ENCODE data around the gene SIRT2. TPM values are rescaled to one million over a fixed set of nuclear protein-coding genes. Genes with fewer than 3 reads are reported as not detected.

The SIRT2 gene
- total and polyA plus RNA-seq, 2 of the 13 experiments (the other 11 are each of a cell fraction or from before 2014, with no cell fraction given) = 22.3 to 26.1 TPM

GRCh38 chr19:38929929-38930775 lies 30.7 kb upstream of the SIRT2 start, which contains the start of gene SARS2 (continued):
- TF ChIP-seq HIC2 (CRISPR knock-in tag; IDR thresholded peaks at IDR 0.05; ENCODE audit: low read depth) = peak; percentile 94
- no peak for TF ChIP-seq ZNF746 (CRISPR knock-in tag; IDR thresholded peaks at IDR 0.05)
- no peak; the same call in 1 of the 2 replicates for TF ChIP-seq ZNF33B (CRISPR knock-in tag; IDR thresholded peaks at IDR 0.05)
- TF ChIP-seq FOXK2 (IDR thresholded peaks at IDR 0.05) = no peak
- TF ChIP-seq FOSL1 (CRISPR knock-in tag; IDR thresholded peaks at IDR 0.05; ENCODE audit: borderline replicate concordance) = no peak
- TF ChIP-seq DBP (CRISPR knock-in tag; IDR thresholded peaks at IDR 0.05; ENCODE audit: not compliant biosample characterization) = no peak
- TF ChIP-seq ZMAT3 (CRISPR knock-in tag; conservative IDR thresholded peaks at IDR 0.05) = peak; percentile 62; the same call in 1 of the 2 replicates
- TF ChIP-seq ZBTB34 (CRISPR knock-in tag; IDR thresholded peaks at IDR 0.05) = no peak; the same call in 1 of the 2 replicates
- TF ChIP-seq ZNF644 (CRISPR knock-in tag; IDR thresholded peaks at IDR 0.05; ENCODE audit: low read depth) = no peak
- TF ChIP-seq SNRNP70 (IDR thresholded peaks at IDR 0.05; ENCODE audit: low read depth, low read length) = no peak
- 0 out of 4 replicates have a peak, but pooled peaks of 1 of the 2 experiments have one; percentile 39 for TF ChIP-seq EP300 (IDR thresholded peaks at IDR 0.05; ENCODE audit: low read depth in 2 of 2, low read length in 2 of 2)
- no peak; the same call in 1 of the 2 replicates for TF ChIP-seq EP300 (CRISPR knock-in tag; IDR thresholded peaks at IDR 0.05; ENCODE audit: borderline replicate concordance)
- peak; percentile 75 for TF ChIP-seq POGK (CRISPR knock-in tag; conservative IDR thresholded peaks at IDR 0.05)
- TF ChIP-seq PAXIP1 (CRISPR knock-in tag; conservative IDR thresholded peaks at IDR 0.05) = no peak
- no peak for TF ChIP-seq TP53 (CRISPR knock-in tag; conservative IDR thresholded peaks at IDR 0.05)
- TF ChIP-seq ZSCAN29 (CRISPR knock-in tag; conservative IDR thresholded peaks at IDR 0.05) = no peak
- no peak for TF ChIP-seq ZNF18 (CRISPR knock-in tag; IDR thresholded peaks at IDR 0.05; ENCODE audit: insufficient replicate concordance)

Measured in HepG2 (cell line).